ENCODE data around the gene ANKRD55. TPM values are rescaled to one million over a fixed set of nuclear protein-coding genes. Genes with fewer than 3 reads are reported as not detected.

ANKRD55 gene
- total and polyA plus RNA-seq, 2 of the 8 experiments (the other 6 are each of a cell fraction or from before 2014, with no cell fraction given): not detected

- no peak overlapping the region for H2BK5ac ChIP-seq (ENCODE audit: low read depth, low read length)
- no peak overlapping the region for H3K4ac ChIP-seq (replicated peaks; ENCODE audit: insufficient read length, low read depth, low read length)
- no peaks in the 10 kb centered on the region for H3K79me2 ChIP-seq (ENCODE audit: control insufficient read depth in 1 of 2, insufficient read depth in 2 of 2, low read length in 2 of 2)
- H3K56ac ChIP-seq (replicated peaks; ENCODE audit: insufficient read length, low read depth, low read length): no peak overlapping the region
- H3K4me2 ChIP-seq (ENCODE audit: insufficient read depth in 1 of 2, low read depth in 2 of 2, low read length in 2 of 2): no peak overlapping the region
- H3K27me3 ChIP-seq (replicated peaks in 1 of 4; ENCODE audit: control insufficient read depth in 3 of 4, extremely low read depth in 1 of 4, insufficient read depth in 3 of 4, low read length in 3 of 4): no peaks in the 10 kb centered on the region
- no peak overlapping the region for H4K8ac ChIP-seq (ENCODE audit: extremely low read depth, insufficient read depth, low read length)
- H3K27ac ChIP-seq (ENCODE audit: low read depth, low read length): no peak overlapping the region
- H2AK5ac ChIP-seq (ENCODE audit: low read depth, low read length): no peak overlapping the region
- ChIA-PET POLR2A (ENCODE audit: partially characterized antibody) (no interaction called here), CTCF (ENCODE audit: partially characterized antibody) (no interaction called here)
- no peaks in the 10 kb centered on the region for H3K4me1 ChIP-seq (replicated peaks in 1 of 4; ENCODE audit: control insufficient read depth in 3 of 4, insufficient read depth in 4 of 4, low read length in 3 of 4)
- H3K23ac ChIP-seq (ENCODE audit: insufficient read length): no peak overlapping the region
- FAIRE-seq: no peak
- no peak overlapping the region for H2BK15ac ChIP-seq (ENCODE audit: low read length)
- no peak overlapping the region for H2BK20ac ChIP-seq (ENCODE audit: low read length)
- no peak overlapping the region for H4K91ac ChIP-seq (replicated peaks; ENCODE audit: insufficient read length, low read length)
- no peak overlapping the region for H3K14ac ChIP-seq (ENCODE audit: insufficient read length)
- 95% methylated on average over 4 of the region's 4 CpGs; no CpG with 5 or more reads in 1 of the 2 experiments for WGBS, 2 experiments (ENCODE audit: extremely low coverage in 1 of 2, insufficient coverage in 1 of 2, insufficient read length in 1 of 2, insufficient replicate concordance in 2 of 2, low coverage in 1 of 2, low lambda C conversion rate in 2 of 2, missing lambda C conversion rate in 1 of 2)
- DNase-seq (ENCODE audit: low read depth in 1 of 2, low spot score in 2 of 2): no peak
- H2BK120ac ChIP-seq (replicated peaks; ENCODE audit: low read depth, low read length): no peak overlapping the region
- no peak overlapping the region for H2AFZ ChIP-seq (ENCODE audit: low read length)
- H2BK12ac ChIP-seq (ENCODE audit: low read depth, low read length): no peak overlapping the region
- TF ChIP-seq CBX5 (IDR thresholded peaks at IDR 0.05; ENCODE audit: low read depth, low read length) (no peak), EGR1 (IDR thresholded peaks at IDR 0.05; ENCODE audit: borderline replicate concordance, low read depth, low read length) (no peak), SIN3A (conservative IDR thresholded peaks at IDR 0.05 in 1 of 2, IDR thresholded peaks at IDR 0.05 in 1 of 2; ENCODE audit: low read depth in 1 of 2, low read length in 2 of 2) (no peak), ATF2 (IDR thresholded peaks at IDR 0.05; ENCODE audit: low read length) (no peak)
- H3K9ac ChIP-seq (replicated peaks in 1 of 4; ENCODE audit: extremely low read depth in 1 of 4, low read depth in 3 of 4, low read length in 3 of 4): no peak overlapping the region
- no peaks in the 10 kb centered on the region for H3K79me1 ChIP-seq (ENCODE audit: low read depth, low read length)
- H3K18ac ChIP-seq (ENCODE audit: extremely low read depth, low read length): no peak overlapping the region
- no peak overlapping the region for H3K4me3 ChIP-seq (ENCODE audit: extremely low read depth in 1 of 4, insufficient read depth in 2 of 4, low read depth in 3 of 4, low read length in 4 of 4)
- no peak overlapping the region for H4K5ac ChIP-seq (ENCODE audit: insufficient read length, low read depth, low read length)
- H3K36me3 ChIP-seq (ENCODE audit: control insufficient read depth in 2 of 4, insufficient read depth in 4 of 4, low read length in 3 of 4): no peaks in the 10 kb centered on the region
- H4K20me1 ChIP-seq (replicated peaks in 1 of 2; ENCODE audit: control insufficient read depth in 1 of 2, insufficient read depth in 2 of 2, low read length in 2 of 2): no peaks in the 10 kb centered on the region
- H3K23me2 ChIP-seq (ENCODE audit: low read depth, low read length): no peaks in the 10 kb centered on the region
- peaks cover 0 to 3% of the 10 kb centered on the region in 2 experiments; a peak in 1 of 4 replicates for H3K9me3 ChIP-seq (ENCODE audit: insufficient read depth in 2 of 2, low read depth in 1 of 2, low read length in 1 of 2)
Measured at GRCh38 chr5:56115589-56115988, 117.5 kb downstream of the ANKRD55 start.
